ENCODE data around the gene AP2A2.

Gene AP2A2

GRCh38 chr11:899724-900123 is 25.9 kb upstream of the AP2A2 start:
- no peak for DNase-seq

- no peak for DNase-seq
Measured at GRCh38 chr11:900545-900944, 25.1 kb upstream of the AP2A2 start.

GRCh38 chr11:901452-902061 is 24.1 kb upstream of the AP2A2 start:
- DNase-seq, result no peak

- no peak for DNase-seq
Measured at GRCh38 chr11:904380-904779, 21.3 kb upstream of the AP2A2 start.

- DNase-seq, result no peak
Measured at GRCh38 chr11:905952-906351, 19.7 kb upstream of the AP2A2 start.

GRCh38 chr11:907668-908067 is 18.0 kb upstream of the AP2A2 start:
- DNase-seq, result no peak

GRCh38 chr11:908273-908672 is 17.4 kb upstream of the AP2A2 start:
- DNase-seq, result peak; percentile 90

GRCh38 chr11:909406-909805 is 16.3 kb upstream of the AP2A2 start:
- DNase-seq, result no peak

- no peak for DNase-seq
Measured at GRCh38 chr11:910044-910588, 15.6 kb upstream of the AP2A2 start.

- DNase-seq, result peak; percentile 94
Measured at GRCh38 chr11:910589-911030, 15.1 kb upstream of the AP2A2 start, which contains the start of gene CHID1. TSS of gene CHID1 (minus strand) at chr11:910810. CDS start at chr11:904816, 5,994 bp downstream.

- DNase-seq, result peak; percentile 86
Measured at GRCh38 chr11:911031-911889, 14.4 kb upstream of the AP2A2 start.

- DNase-seq, result no peak
Measured at GRCh38 chr11:911890-912219, 13.8 kb upstream of the AP2A2 start.

GRCh38 chr11:912266-912665 is 13.4 kb upstream of the AP2A2 start:
- DNase-seq, result peak; percentile 46

GRCh38 chr11:913043-913442 is 12.6 kb upstream of the AP2A2 start:
- DNase-seq, result no peak

GRCh38 chr11:914204-914603 is 11.5 kb upstream of the AP2A2 start:
- no peak for DNase-seq

GRCh38 chr11:914747-915501 is 10.7 kb upstream of the AP2A2 start:
- peak; percentile 87 for DNase-seq

GRCh38 chr11:917426-917825 is 8.2 kb upstream of the AP2A2 start:
- DNase-seq, result no peak

- DNase-seq, result no peak
Measured at GRCh38 chr11:921921-922678, 3.6 kb upstream of the AP2A2 start.

GRCh38 chr11:923691-924405 is 1.8 kb upstream of the AP2A2 start:
- DNase-seq, result no peak

- no peak for DNase-seq
Measured at GRCh38 chr11:924406-925157, 1.1 kb upstream of the AP2A2 start.

GRCh38 chr11:925158-925495 is 543 bp upstream of the AP2A2 start:
- no peak for DNase-seq

All from hematopoietic multipotent progenitor cell treated with erythropoietin and hydrocortisone succinate and interleukin-3 and kit ligand, for 4 days (in vitro differentiated cells).